Fibroblast of lung (primary cell): ENCODE results near the gene DCAF15.

Source experiments
- CTCF ChIP-seq, 2 donors: IDR thresholded peaks in 1 of 2; conservative IDR thresholded peaks in 1 of 2; 1 replicate in 1 of 2; 2 replicates in 1 of 2; pipeline ENCODE4 v1.5.1; 2011 to 2012; ENCODE audit warnings: low read length in 2 of 2, control low read depth in 1 of 2, inconsistent platforms in 1 of 2, low read depth in 1 of 2, mild to moderate bottlenecking in 1 of 2
- EZH2 ChIP-seq: IDR thresholded peaks from 2 replicates; pipeline ENCODE4 v1.5.1; 2012; ENCODE audit warnings: low read length, control low read depth, mild to moderate bottlenecking; ENCODE audit errors: missing control alignments

- TF ChIP-seq CTCF (conservative IDR thresholded peaks at IDR 0.05 in 1 of 2, IDR thresholded peaks at IDR 0.05 in 1 of 2; ENCODE audit: low read depth in 1 of 2, low read length in 2 of 2) (no peak), EZH2 (no peak)
Measured at GRCh38 chr19:13959141-13959961, 7.0 kb downstream of the DCAF15 start.
